Endodermal cell (in vitro differentiated cells): Measurements from ENCODE around the gene FCN2. TPM values are rescaled to one million over a fixed set of nuclear protein-coding genes. Genes with fewer than 3 reads are reported as not detected.

Experiments
- DNase-seq: peaks from one replicate; pipeline ENCODE4 v3.0.0-alpha.2; 2017
- H3K27ac ChIP-seq: 2 replicates; pipeline ENCODE4 v1.5.1; 2013; ENCODE audit warnings: mild to moderate bottlenecking, low read depth, low read length, moderate library complexity
- H3K27me3 ChIP-seq: 2 replicates; pipeline ENCODE4 v1.6.1; 2013; ENCODE audit warnings: mild to moderate bottlenecking, low read length, moderate library complexity; ENCODE audit not compliant: insufficient read depth, control insufficient read depth, poor library complexity, severe bottlenecking
- H3K36me3 ChIP-seq: 2 replicates; pipeline ENCODE4 v1.7.0; 2013; ENCODE audit warnings: mild to moderate bottlenecking, low read length, moderate library complexity; ENCODE audit not compliant: control insufficient read depth, insufficient read depth
- H3K4me1 ChIP-seq: one replicate; pipeline ENCODE4 v1.7.0; 2013; ENCODE audit warnings: low read length; ENCODE audit not compliant: control insufficient read depth, insufficient read depth
- H3K4me3 ChIP-seq: 2 replicates; pipeline ENCODE4 v1.5.1; 2013; ENCODE audit warnings: mild to moderate bottlenecking, low read length, moderate library complexity
- H3K9ac ChIP-seq: 2 replicates; pipeline ENCODE4 v1.6.1; 2013; ENCODE audit warnings: mild to moderate bottlenecking, low read length, moderate library complexity; ENCODE audit not compliant: poor library complexity, severe bottlenecking; ENCODE audit errors: extremely low read depth
- H3K9me3 ChIP-seq: 2 replicates; pipeline ENCODE4 v1.6.1; 2013; ENCODE audit warnings: mild to moderate bottlenecking, low read length, moderate library complexity; ENCODE audit not compliant: control insufficient read depth
- H3K27ac Mint-ChIP-seq: 2 replicates; pipeline ENCODE4 v1.8.0; 2020; ENCODE audit warnings: mixed read lengths
- H3K27me3 Mint-ChIP-seq: 2 replicates; pipeline ENCODE4 v1.8.0; 2021; ENCODE audit warnings: mild to moderate bottlenecking, mixed read lengths; ENCODE audit not compliant: insufficient read depth
- H3K36me3 Mint-ChIP-seq: 2 replicates; pipeline ENCODE4 v1.8.0; 2020; ENCODE audit warnings: low read depth, mixed read lengths
- H3K4me1 Mint-ChIP-seq: 2 replicates; pipeline ENCODE4 v1.8.0; 2020; ENCODE audit warnings: mixed read lengths
- H3K4me3 Mint-ChIP-seq: 2 replicates; pipeline ENCODE4 v1.8.0; 2020; ENCODE audit warnings: mild to moderate bottlenecking, moderate library complexity, mixed read lengths
- H3K9me3 Mint-ChIP-seq: 2 replicates; pipeline ENCODE4 v1.8.0; 2020; ENCODE audit warnings: mild to moderate bottlenecking, mixed read lengths
- CTCF ChIP-seq: fragments of 200-600 bp; sonication (generic); conservative IDR thresholded peaks from 2 replicates; pipeline ENCODE4 v1.5.0; 2021; ENCODE audit warnings: antibody characterized with exemption, mild to moderate bottlenecking
- WGBS, 2 experiments: methylation state at CpG; one replicate each; pipeline versions ENCODE4 v1.1.5 to v1.1.7; 2013; ENCODE audit warnings: missing lambda C conversion rate in 2 of 2, mixed read lengths in 1 of 2; ENCODE audit not compliant: insufficient coverage in 1 of 2, insufficient read length in 1 of 2; 5-methylcytosine and 5-hydroxymethylcytosine counted together
- total RNA-seq, 2 donors: library from RNA; stranded (reverse); fragmentation: NEBNext Ultra II Directional in 1 of 2; extraction: Animal tissue kit (Norgen Biotek cat#: 25700) in 1 of 2; gene quantifications; 2 replicates in 1 of 2; 3 replicates in 1 of 2; pipeline ENCODE4 v1.2.1, GENCODE V29; 2021

FCN2 gene
- total RNA-seq, 2 donors from 2014 or later, result not detected

GRCh38 chr9:134908524-134909309, 28.1 kb downstream of the FCN2 start:
- Histone ChIP-seq H3K27ac (no peak overlapping the region), H3K9ac (no peak overlapping the region), H3K4me1 (no peaks in the 10 kb centered on the region), H3K36me3 (no peaks in the 10 kb centered on the region), H3K4me3 (no peak overlapping the region), H3K9me3 (no peaks in the 10 kb centered on the region), H3K27me3 (no peaks in the 10 kb centered on the region)
- Mint-ChIP-seq H3K36me3 (no peaks in the 10 kb centered on the region), H3K27ac (no peak overlapping the region), H3K9me3 (no peaks in the 10 kb centered on the region), H3K27me3 (no peaks in the 10 kb centered on the region), H3K4me3 (no peak overlapping the region), H3K4me1 (no peaks in the 10 kb centered on the region)
- no peak for DNase-seq
- 93% methylated on average over 8 to 13 of the region's 13 CpGs for WGBS, 2 experiments
- TF ChIP-seq CTCF, result no peak

- Histone ChIP-seq H3K4me1 (no peaks in the 10 kb centered on the region), H3K27ac (no peak overlapping the region), H3K36me3 (no peaks in the 10 kb centered on the region), H3K27me3 (no peaks in the 10 kb centered on the region), H3K4me3 (no peak overlapping the region), H3K9me3 (no peaks in the 10 kb centered on the region), H3K9ac (no peak overlapping the region)
- WGBS, 2 experiments, result 81 to 89% methylated on average over 10 to 24 of the region's 24 CpGs
- no peak for TF ChIP-seq CTCF
- Mint-ChIP-seq H3K9me3 (no peaks in the 10 kb centered on the region), H3K27me3 (no peaks in the 10 kb centered on the region), H3K4me1 (no peaks in the 10 kb centered on the region), H3K36me3 (no peaks in the 10 kb centered on the region), H3K27ac (no peak overlapping the region), H3K4me3 (no peak overlapping the region)
- DNase-seq, result no peak
These were observed 29.2 kb downstream of the FCN2 start for GRCh38 chr9:134909511-134910481.

- DNase-seq, result no peak
- H3K4me1 Mint-ChIP-seq, result no peaks in the 10 kb centered on the region
- Histone ChIP-seq H3K4me3 (no peak overlapping the region), H3K9ac (no peak overlapping the region), H3K9me3 (no peaks in the 10 kb centered on the region), H3K27me3 (no peaks in the 10 kb centered on the region), H3K4me1 (no peaks in the 10 kb centered on the region), H3K36me3 (no peaks in the 10 kb centered on the region), H3K27ac (no peak overlapping the region)
- H3K27me3 Mint-ChIP-seq, result no peaks in the 10 kb centered on the region
- no peaks in the 10 kb centered on the region for H3K9me3 Mint-ChIP-seq
- no peak overlapping the region for H3K27ac Mint-ChIP-seq
- whole genome bisulfite sequencing, 2 experiments, result 90 to 94% methylated on average over 14 to 20 of the region's 20 CpGs
- no peaks in the 10 kb centered on the region for H3K36me3 Mint-ChIP-seq
- TF ChIP-seq CTCF, result no peak
- H3K4me3 Mint-ChIP-seq, result no peak overlapping the region
These were observed 31.7 kb downstream of the FCN2 start for GRCh38 chr9:134912126-134912840.
